ENCODE results near the gene RASGRP1. TPM values are rescaled to one million over a fixed set of nuclear protein-coding genes. Genes with fewer than 3 reads are reported as not detected.

RASGRP1 gene
- total RNA-seq, 1 donor from 2014 or later: 0.27 TPM

DNA sequence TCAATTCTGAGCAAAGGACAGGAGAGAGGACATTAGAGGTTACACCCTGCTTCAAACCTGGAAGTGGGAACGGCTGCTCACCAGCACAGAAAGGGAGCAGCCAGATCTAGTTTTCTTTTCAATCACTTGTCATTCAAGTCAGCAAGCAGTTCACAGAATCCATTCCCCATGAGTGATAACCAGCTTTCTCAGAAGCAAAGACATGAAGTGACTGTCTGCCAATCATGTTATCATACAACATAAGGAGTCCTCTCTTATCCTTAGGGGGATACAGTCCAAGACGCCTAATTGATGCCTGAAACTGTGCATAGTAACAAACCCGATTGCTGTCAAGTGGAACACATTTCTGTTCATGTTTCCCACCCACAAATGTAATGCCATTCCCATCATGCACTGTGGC lies 56.0 kb downstream of the RASGRP1 start:
- DNase-seq (ENCODE audit: low read depth): no peak

DNA sequence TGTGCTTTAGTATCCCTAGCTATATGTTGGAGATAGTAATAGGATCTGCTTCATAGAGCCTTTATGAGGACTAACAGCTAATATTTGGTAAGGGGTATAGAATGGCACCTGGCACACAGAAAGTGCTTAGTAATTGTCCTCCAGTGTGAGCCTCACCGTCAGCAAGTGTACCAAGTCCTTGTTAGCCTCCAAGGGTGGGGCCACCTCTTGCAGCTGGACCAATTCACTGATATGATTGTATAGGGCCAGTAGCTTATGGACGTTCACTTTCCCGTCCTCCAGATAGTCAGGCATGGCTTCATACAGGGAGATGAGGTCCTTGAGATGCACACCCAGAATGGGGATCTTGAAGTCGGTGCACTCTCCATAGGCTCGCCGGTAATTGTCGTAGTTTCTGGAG lies 57.0 kb downstream of the RASGRP1 start:
- DNase-seq (ENCODE audit: low read depth): no peak

DNA sequence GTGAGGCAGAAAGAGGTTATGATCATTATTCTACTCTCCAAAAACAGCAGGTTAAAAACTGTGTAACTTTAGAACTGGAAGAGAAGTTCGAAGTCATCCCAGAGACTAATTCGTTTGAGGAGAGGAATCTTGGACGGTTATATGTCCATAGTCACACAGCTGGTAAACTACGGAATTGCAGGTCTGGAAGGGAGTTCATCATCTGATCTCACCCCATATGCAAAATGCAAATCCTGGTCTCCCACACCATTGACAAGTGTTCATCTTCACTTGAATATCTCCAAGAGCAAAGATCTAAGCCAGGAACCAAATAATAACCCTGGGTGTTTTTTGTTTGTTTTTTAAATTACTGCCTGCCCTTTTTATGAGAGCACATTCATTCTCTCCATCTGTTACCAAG lies 57.6 kb downstream of the RASGRP1 start:
- DNase-seq (ENCODE audit: low read depth): no peak

DNA sequence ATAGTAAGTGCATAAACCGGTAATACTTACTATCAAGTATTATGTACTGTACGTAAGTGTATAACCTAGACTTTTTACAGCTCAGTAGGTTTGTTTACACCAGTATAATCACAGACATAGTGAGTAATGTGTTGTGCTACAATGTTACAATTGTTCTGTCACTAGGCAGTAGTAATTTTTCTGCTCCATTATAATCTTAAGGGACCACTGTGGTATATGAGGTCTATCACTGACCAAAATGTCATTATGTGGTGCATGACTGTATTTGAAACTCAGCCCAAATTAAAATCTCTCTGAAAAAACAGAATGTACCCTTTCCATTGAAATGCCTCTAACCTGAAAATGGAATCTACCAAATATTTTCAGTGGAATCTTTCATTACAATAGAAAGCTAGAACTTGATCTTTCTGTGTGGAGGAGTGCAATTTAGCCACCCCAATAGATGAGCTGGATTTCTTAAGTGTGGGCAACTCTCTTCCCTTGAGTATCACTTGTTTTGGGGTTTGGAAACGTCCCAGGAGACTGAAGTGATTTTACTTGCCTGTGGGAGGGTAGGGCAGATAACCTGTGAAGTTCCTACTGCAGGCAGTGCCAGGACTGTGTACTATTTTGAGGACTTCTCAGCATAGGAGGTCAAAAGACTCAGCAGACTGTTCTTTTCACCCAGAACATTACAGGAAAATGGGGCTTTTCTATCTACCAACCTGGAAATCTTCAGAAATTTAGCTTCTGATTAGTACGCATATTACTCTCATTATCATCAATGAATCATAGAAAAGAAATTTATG lies 59.7 kb downstream of the RASGRP1 start:
- DNase-seq (ENCODE audit: low read depth): peak; percentile 9

DNA sequence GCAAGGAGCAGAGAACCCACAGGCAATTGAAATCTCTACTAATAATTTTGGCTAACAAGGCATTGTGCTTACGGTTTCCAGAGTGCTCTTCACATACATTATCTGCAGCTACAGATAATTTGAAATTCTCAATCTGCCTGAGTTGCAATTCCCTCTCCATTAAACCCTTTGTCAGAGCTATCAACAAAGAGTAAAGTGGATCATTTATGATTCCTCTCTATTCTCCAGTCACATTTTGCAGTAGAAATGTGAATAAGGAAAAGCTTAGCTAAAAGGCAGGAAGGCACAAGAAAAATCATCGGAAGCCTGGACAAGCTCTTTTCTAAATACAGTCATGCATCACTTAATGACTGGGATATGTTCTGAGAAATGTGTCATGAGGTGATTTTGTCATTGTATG lies 61.1 kb downstream of the RASGRP1 start:
- no peak for DNase-seq (ENCODE audit: low read depth)

DNA sequence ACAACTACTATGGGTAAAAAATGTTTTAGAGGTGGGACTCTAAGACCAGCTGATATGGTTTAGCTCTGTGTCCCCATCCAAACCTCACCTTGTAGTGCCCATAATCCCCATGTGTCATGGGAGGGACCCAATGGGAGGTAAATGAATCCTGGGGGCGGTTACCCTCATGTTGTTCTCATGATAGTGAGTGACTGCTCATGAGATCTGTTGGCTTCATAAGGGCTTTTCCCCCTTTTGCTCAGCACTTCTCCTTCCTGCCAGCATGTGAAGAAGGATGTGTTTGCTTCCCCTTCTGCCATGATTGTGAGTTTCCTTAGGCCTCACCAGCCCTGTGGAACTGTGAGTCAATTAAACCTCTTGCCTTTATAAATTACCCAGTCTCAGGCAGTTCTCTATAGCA lies 65.0 kb downstream of the RASGRP1 start:
- DNase-seq (ENCODE audit: low read depth): no peak

DNA sequence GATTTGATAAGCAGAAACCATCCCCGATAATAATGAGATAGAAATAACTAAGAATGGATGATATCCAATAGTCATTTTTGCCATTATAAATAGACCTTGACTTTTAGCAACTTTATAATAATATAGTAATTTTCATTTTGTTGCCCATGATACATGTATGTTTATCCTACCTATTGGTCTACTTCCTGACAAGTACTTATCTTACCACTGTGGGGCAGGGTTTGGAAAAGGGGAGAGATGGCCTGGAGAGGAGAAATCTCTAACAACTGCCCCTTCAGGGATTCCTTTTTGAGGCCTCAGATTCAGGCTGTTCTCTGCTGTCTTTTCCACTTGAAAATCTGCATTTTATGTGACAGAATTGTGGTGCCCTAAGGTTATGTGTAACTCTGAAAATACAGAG lies 68.5 kb downstream of the RASGRP1 start:
- no peak for DNase-seq (ENCODE audit: low read depth)

DNA sequence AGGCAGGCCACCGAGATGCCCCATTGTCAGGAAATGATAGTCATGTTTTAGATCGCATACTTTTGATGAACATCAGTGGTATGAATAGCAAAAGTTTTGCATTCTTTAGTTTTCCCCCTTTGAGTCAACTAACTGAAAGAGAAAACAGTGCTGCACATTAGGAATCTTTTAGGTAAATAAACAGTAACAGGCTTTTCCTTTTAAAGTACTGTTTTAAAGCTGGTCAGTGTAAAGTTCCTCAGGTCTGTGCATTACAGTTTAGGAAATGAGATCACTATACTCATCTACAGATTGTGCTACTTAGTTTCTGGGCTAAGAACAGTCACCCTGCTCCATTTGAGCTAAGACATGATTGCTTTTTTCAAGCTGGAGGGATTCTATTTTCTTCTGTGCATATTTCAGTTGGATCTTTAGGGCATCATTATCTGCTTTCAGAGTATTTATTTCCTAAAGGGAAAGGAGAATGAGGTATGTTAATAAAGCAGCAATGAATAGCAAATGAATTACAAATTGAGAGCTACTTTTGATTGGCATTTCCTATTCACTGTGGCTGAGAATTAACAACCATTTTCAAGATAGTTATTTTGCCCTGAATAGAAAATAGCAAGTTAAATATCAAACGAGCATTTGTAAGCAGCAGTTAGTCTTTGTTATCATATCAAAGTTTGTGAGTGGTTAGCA lies 74.2 kb downstream of the RASGRP1 start:
- DNase-seq (ENCODE audit: low read depth): no peak

DNA sequence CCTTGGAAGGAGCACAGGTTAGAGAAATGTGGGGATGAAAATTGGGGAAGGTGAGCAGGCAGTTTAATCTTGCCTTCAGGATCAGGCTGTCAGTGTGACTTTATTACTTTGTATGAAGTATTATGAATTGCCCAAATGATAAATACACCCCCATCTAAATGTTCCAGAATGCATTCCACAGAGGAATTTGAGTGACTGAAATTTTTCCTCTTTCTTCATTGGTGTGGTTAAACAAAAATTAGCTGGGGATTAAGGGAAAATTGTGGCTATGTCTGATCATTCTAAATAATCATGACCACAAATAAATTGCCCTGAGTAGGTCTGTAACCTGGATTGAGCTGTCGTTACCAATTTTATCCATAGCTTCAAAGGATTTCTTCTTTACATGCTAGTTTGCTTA lies 77.2 kb downstream of the RASGRP1 start:
- DNase-seq (ENCODE audit: low read depth): no peak

DNA sequence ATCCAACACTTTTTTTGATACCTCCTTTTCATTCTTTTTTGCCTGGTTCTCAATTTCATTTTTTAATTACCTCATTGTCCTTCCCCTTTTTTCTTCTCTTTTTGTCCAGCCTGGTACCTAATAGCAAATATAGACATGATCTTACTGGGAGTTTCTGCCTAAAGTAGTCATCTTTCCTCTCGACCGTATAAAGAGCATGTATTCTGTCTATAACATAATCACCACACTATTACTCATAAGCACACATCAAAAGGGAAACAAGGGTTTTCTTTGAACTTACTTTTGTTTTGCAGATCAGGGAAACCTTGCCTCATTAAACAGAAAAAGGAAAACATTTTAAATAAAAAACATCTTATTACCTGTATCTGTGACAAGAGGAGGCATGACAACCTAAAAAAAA lies 77.7 kb downstream of the RASGRP1 start:
- DNase-seq (ENCODE audit: low read depth): no peak

DNA sequence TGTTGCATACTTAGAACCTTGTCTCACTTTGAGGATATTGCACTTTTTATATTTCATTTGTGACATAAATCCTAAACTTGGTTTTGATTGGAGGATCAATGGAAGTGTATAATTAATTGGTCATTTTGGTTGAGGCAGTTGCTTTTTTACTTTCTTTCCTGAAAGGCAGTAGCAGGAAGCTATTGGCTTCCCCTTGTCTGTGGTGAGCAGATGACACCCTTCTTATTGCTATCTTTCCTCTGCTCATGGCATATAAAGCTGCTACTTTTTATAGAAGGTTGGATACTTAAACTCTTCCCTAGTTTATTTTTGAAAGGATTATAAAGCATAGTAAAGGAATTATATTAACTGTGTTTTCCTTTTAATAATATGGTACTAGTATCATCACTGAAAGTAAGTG lies 82.0 kb downstream of the RASGRP1 start:
- DNase-seq (ENCODE audit: low read depth): no peak

DNA sequence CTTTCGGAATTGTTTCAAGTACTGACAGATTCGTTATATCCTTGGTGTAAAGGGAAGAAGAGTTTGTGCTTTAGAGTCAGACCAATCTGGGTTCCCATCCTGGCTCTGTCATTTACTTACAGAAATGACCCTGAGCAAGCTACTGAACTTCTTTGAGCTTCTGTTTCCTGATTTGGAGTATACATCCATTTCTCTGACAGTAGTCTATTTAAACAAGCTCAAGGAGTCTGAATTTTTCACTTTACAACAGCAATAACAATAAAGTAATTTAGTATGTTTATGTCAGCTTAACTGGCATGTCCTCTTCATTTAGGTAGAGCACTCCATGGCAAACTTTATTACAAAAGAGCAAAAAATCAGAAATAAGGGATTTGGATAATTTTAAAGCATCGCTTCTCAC lies 82.9 kb downstream of the RASGRP1 start:
- no peak for DNase-seq (ENCODE audit: low read depth)

DNA sequence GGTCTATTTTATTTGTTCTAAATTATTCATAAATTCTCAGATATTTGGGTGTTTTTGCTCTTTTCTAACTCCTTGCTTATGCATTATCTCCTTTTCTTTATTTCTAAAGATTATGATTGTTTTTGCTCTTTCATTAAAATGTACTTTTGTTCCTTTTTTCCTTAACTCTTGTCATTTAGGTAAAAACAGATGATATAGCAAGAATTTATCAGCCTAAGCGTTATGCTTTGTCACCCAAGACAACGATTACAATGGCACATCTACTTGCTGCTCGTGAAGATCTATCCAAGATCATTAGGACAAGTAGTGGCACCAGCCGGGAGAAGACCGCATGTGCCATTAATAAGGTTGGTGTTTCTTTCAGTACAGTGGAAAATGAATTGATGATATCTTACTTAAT lies 83.5 kb downstream of the RASGRP1 start:
- DNase-seq (ENCODE audit: low read depth): no peak

DNA sequence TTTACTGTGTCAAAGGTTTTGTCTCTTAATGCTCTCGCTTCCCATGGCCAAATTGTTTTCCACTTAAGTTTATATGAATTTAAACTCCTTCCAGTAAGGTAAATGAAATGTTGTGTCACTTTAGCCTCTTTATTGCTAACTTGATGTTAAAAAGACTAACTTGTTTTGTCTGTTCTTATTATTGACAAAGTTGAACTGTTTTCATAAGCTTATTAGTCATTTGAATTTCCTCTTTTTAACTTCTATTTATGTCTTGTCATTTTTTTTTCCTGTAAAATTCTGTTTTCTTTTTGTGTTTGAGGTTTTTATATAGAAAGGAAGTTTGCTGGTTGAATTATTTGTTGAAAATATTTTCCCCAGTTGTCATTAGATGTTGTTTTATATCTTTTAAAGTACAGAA lies 84.9 kb downstream of the RASGRP1 start:
- DNase-seq (ENCODE audit: low read depth): no peak

DNA sequence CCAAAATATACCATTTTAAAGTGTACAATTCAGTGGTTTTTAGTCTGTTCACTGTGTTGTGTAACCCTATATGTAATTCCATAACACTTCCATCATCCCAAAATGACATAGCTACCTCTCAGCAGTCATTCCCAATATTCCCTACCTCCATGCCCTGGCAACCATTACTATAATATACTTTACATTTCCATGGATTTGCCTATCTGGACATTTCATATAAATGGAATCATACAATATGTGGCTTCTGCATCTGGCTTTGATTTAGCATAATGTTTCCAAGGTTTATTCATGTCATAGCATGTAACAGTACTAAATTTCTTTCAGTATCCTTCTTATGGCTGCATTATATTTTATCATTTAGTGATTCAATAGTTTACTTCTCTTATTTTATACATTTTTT lies 85.3 kb downstream of the RASGRP1 start:
- no peak for DNase-seq (ENCODE audit: low read depth)

DNA sequence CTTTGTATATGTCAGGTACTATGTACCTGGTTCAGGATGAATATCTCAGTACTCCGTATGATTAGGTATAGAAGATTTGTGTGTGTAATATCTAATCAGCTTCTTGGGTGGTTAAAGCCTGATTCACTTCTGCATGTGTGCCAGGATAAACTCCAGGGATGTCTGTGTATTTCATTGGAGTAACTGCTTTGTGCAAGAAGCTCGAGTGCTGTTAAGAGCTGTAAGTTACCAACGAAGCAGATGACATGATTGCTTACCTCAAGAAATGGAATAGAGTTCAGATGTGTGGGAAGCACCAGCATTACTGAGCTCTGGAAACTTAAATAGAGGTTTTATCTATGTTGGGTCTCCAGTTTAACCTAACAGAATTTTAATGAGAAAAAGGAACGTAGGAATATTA lies 87.0 kb downstream of the RASGRP1 start:
- DNase-seq (ENCODE audit: low read depth): no peak

DNA sequence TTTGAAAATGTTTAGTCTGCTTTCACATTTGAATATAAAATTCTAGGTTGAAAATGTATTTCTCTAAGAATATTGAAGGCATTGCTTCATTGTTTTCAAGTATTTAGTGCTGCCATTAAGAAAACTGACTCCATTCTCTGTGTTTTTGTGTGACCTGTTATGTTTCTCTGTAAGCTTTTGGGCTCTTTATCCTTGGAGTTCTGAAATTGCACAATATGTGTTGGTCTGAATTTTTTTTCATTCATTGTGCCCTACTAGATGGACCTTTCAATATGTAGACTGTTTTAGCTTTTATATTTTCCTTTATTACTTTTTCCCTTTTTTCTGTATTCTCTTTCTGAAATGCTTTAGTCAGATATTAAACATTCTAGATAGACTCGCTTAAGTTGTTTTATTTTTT lies 88.5 kb downstream of the RASGRP1 start:
- no peak for DNase-seq (ENCODE audit: low read depth)

DNA sequence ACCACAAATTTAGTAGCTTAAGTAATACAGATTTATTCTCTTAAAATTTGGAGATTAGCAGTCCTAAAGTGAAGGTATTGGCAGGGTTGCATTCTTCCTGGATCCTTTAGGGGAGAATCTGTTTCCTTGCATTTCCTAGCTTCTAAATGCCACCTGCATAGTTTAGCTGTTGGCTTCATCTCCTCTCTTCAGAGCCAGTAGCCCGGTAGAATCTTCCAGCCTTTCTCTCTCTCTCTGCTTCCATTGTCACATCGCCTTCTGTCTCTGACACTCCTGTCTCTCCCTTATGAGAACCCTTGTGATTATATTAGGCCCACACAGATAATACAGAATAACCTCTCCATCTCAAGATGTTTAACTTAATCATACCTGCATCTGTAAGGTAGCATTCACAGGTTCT lies 89.3 kb downstream of the RASGRP1 start:
- DNase-seq (ENCODE audit: low read depth): no peak

DNA sequence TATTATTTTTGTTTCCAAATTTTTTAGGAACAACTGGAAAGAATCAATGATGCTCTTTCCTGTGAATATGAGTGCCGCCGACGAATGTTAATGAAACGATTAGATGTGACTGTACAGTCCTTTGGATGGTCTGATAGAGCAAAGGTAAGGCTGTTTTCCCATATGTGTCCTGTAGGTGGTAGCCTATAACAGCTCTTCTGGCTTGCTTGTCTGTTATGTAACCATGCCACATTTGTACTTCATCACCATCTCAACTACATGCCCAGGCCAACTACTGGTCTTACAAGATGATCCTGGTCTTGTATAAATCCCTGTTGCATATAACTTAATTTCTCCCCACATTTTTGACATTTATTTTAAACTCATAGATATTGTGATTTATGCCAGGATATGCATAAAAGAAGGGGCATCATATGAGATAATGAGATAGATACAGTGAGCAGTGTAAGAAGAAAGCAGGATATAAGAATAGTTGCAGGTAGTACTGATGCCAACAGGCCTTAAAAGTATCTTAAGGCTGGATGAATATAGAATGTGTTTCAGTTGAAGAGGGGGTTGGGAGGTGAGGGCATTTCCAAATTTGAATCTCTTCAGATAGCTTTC lies 90.4 kb downstream of the RASGRP1 start:
- DNase-seq (ENCODE audit: low read depth): peak; percentile 72

DNA sequence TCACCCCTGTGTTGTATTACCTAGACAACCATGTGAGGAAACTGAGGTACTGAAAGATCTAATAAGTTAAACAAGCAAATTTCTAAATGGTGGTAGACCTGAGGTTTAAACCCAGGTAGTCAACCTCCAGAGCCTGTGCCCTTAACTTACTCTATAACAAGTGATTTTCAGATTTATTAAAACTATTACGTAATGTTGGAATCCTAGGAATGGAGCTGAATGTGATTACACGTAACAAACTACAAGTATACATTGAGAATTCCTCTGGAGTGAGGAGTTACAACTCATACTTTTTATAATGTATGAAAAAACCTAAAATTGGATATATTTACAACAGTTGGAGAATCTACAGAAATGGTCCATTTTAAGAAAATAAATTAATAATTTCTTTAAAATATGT lies 92.6 kb downstream of the RASGRP1 start:
- no peak for DNase-seq (ENCODE audit: low read depth)

DNA sequence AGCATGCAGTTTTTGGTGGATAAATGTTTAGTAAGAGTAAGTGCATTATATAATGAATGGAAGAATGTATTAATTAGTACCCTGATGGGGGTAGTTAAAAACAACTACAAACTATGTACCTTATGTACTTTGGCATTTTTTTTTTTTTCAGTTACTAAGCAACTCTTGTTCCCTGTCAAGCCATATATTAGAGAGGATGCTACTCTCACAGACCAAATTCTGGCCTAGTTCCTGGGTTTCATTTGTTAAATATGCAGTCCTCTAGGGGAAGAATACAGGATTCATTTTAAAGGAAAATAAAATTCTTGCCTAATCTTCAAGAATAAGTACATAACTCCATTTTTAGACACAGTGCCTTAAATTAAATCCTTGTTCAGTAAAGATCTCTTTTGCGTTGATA lies 93.8 kb downstream of the RASGRP1 start:
- DNase-seq (ENCODE audit: low read depth): no peak

DNA sequence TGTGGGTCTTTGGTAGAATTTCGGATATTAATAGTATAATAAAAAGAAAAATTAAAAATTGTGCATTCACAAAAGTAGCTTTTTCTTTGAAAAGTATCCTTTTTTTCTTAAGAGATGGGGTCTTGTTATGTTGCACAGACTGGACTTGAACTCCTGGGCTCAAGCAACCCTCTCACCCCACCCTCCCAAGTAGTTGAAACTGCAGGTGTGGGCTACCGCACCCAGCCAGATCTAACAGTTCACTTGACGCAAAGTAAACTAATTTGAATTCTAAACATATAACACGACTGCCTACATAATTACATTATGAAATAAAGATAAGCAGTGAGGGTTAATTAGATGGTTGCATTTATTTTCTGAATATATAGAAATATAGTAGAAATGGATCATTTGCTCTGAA lies 99.9 kb downstream of the RASGRP1 start:
- no peak for DNase-seq (ENCODE audit: low read depth)

DNA sequence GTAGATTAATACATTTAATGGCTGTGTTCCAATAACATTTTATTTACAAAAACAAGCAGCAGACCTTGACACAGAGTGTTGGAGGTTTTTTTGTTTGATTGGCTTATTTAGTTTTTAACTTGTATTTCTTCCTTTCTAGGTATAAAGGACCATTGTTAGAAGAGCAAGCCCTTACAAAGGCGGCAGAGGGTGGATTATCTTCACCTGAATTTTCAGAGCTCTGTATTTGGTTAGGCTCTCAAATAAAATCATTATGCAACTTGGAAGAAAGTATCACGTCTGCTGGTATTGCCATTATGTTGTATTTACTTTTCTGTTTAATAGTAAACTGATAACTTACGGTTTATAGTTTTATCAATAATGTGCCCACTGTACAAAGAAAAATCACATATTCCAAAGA lies 100.7 kb downstream of the RASGRP1 start:
- no peak for DNase-seq (ENCODE audit: low read depth)

All from myocyte (in vitro differentiated cells).